Stimulated activated CD8-positive, alpha-beta memory T cell treated with anti-CD3 and anti-CD28 coated beads, Interleukin-7, amount 100 ng/mL, for 4 hours (primary cell): ENCODE data around the gene PCSK5.

ENCODE experiments used
- DNase-seq, 2 donors: peaks; one replicate each; pipeline ENCODE4 v3.0.0-alpha.2; 2020; ENCODE audit warnings: low read depth in 2 of 2

The PCSK5 gene

DNA sequence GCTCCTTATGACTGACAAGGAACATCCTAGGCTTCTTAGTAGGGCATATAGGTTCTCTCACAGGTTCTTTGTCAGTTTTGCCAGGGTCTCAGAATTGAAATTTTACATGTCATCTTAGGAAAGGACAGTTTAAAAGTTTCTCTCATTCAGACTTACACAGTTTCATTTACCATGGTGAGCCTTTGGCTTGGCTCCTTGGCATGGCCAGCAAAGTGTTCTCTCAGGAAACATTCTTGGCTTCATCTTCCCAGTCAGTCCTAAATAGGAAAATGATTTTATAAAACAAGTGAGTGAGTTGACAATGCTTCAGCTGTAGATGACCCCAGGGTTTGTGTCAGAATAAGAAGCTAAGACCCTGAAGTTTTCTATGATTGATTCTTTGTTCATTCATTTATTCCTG, 191.6 kb downstream of the PCSK5 start:
- DNase-seq, result no peak

DNA sequence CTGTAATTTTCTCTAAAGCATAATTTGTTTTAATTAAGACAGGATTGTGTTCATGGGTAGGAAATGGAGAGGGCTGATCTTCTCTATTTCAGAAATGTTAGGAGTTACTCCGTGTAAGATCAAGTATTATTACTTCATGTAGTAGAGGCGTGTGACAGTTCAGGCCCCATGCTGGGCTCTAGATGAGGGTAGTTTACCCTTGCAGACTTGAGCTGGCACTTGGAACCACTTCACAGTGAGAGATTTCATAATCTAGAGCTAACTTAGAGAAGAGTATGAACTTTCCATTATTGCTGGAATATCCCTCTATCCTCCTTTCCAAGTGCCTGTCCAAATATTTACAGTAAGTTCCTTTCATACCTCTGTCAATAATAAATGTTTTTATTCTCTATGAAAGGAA, 195.1 kb downstream of the PCSK5 start:
- DNase-seq, result no peak

DNA sequence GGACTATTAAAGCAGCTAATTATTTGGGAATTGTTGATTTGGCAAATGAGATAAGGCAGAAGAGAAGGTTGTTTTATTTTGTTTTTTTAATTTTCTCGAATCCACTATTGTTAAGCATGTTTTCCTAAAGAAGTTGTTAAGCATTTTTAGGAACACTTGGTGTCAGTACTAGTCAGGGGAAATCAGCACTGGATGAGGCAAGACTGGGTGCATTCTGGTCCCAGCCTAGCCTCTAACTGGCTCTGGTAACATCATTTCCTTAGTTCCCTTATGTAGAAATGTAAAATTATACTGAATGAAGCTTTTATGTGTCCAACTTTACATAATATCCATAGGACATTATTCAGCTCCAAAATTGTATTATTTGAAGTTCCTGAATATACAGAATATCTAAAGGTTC, 196.1 kb downstream of the PCSK5 start:
- DNase-seq, result no peak

DNA sequence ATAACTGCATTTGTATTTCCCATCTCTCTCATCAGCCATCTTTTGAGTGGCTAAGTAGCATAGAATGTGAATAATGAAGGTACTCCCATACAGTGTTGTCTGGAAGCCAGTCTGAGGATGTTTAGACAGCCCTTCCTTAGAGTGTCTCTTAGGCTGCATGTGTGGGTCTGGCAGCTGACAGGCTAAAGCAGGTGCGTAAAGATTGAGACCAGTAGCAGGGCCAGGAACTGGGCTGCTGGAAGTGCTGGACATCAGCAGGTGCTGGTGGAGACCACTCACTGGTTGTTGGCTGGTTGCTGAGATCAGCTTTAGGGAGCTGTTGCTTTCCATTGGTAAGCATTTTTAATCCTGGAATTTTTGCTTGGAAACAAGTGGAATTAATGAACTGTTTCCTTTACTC, 197.5 kb downstream of the PCSK5 start:
- DNase-seq, result no peak

DNA sequence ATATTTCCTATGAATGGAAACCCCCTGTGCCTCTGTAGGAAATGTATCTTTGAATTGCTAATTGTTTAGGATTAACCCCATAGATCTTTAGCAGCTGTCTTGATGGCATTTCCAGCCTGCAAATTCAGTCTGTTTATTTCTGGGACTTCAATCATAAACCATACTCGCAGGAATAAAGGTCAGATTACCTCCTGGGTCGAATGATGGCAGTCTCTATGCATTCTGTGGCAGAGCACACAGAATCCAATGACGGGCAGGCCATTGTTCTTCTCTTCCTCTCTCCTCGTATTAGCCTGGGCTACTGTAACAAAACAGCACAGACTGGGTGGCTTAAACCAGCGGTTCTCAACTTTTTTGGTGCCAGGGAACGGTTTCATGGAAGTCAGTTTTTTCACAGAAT, 199.9 kb downstream of the PCSK5 start:
- no peak for DNase-seq

DNA sequence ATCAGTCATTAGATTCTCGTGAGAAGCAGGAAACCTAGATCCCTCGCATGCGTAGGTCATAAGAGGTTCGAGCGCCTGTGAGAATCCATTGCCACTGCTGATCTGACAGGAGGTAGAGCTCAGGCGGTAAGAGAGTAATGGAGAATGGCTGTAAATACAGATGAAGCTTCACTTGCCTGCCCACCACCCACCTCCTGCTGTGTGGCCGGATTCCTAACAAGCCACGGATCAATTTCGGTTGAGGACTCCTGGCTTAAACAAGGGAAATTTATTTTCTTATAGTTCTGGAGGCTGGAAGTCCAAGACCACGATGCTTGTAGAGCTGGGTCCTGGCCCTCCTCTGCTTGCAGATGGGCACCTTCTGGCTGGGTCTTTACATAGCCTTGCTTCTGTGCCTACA, 200.4 kb downstream of the PCSK5 start:
- DNase-seq, result no peak

DNA sequence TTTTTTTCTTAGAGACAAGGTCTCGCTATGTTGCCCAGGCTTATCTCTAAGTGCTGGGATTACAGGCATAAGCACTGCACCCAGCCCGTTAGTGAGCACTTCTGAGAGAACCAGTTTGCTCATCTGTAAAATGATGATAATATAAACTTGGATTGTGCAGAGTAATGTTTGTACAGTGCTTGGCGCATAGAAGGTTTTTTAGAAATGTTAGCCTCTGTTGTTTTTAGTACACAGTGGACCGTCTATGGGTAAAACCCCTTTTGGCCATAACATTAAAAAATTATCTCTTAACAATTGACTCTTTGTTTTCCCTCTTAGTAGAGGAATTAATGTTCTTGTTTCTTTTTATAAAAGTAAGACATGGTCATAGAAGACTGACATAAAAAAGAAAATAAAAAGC, 202.1 kb downstream of the PCSK5 start:
- DNase-seq, result no peak

DNA sequence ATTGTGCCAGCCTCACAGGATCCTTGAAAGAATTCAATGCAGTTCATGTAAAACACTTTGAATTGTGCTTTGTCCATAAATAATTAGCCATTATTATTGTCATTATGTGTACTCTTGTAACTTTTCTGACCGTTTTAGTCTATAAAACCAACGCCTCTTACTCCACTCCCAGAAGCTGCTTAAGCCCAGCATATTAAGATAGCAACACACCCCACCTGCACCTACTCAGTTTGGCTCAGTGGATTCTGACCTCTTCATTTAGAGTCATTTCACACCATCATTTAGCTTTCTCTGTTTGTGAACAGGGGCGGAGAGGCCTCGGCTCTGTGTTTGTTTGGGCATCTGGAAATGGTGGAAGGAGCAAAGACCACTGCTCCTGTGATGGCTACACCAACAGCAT, 205.1 kb downstream of the PCSK5 start:
- no peak for DNase-seq

DNA sequence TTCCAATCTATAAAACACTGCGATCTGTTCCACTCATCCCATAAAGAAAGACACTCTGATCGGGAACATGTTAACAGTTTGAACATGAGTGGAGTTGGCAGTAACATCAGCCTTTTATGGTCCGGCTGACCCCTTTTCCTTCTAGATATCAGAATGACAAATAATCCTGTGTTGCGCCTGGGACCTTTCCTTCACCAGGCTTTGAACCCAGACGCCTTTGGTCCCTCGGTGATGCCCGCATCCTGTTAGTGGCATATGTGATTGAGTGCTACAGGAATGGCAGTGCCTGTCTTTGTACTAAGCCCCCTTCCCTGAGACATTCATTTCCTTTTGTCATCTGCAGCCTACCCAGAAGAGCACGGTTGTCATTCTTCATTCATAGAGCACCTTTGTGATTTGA, 209.0 kb downstream of the PCSK5 start:
- no peak for DNase-seq

DNA sequence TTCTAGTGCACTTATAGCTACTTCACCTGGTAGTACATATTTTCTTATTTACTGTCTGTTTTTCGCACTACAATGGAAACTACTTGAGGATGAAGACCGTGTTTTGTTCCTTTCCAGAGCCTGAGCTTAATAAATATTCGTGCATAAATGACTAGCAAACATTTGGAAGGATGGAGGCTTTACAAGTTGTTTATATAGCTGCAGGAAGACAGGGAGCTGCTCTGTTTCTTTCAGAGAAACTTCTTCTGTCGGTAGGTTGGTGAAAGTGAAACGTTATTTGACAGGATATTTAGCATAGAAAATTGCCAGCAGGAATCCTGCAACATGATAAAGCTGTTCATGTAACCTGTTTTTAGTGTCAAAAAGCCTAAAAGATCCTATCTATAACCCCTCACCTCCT, 210.6 kb downstream of the PCSK5 start:
- no peak for DNase-seq

DNA sequence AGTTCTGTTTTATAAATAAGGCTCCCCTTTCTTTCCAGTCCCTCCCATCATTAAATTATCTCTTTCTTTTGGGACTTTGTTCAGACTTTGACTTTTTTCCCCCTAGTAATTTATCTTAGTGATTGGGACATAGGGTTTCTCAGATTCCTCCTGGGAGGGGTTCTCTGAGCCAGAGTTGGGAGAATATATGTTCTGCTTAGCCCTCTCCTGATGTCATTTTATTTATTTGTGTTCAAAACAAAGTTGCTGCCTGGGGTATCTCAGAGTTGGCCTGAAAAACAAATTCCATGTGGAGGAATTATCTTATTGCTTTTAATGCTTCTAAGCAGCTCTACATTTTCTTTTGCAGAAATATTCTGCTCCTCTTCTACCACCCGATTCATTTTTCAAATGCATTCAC, 211.0 kb downstream of the PCSK5 start:
- no peak for DNase-seq

DNA sequence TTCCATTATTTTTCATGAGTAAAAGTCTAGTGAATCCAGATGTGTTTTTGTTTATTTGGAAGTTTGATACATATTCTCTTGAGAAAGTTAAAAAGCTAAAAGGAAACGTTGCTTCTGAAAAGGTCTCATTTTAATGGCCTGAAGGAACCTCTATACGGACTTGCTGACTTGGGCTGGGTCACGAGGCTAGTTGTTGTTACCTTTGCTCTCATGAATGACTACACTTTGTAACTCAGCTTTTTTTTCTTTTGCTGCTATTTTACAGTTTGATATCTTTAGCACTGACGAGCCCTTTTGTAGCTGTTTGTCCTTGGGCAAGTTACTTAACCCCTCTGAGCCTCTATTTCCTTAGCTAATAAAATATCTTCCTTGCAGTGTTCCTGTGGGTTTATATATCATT, 211.5 kb downstream of the PCSK5 start:
- no peak for DNase-seq

DNA sequence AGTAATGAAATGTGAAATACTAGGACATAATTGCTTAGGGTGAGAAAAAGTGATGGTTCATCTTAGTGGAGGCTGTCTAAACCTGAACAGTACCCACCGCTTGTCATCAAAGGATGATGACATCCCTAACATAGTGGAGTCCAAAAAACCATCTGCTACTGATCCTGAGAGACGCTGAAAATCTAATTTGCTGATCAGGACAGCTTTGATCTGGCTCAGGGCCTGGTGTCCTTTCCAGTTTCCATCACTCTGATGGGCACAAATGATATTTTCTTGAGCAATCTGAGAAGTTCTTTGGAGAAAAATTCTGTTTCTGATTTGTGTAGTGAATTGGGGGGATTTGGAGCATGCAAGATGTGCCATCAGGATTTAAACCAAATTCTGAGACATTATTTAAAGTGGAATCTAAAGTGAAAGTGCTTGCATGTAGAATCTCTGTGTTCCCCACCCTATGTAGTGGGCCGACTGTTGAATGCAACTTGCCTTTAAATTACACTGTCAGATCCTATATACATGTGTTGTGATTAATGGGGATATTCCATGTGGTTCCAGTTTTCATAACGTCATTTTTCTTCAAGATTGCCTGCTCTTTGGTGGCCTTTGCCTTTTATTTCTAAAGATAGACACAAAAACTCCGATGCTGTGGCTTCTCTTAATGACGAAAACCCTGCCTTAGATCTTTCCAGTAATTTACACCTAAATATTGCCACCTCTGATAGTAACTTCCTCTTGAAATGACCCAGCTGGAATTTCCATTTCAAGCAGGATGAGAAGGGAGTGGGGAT, 213.2 kb downstream of the PCSK5 start:
- no peak for DNase-seq

DNA sequence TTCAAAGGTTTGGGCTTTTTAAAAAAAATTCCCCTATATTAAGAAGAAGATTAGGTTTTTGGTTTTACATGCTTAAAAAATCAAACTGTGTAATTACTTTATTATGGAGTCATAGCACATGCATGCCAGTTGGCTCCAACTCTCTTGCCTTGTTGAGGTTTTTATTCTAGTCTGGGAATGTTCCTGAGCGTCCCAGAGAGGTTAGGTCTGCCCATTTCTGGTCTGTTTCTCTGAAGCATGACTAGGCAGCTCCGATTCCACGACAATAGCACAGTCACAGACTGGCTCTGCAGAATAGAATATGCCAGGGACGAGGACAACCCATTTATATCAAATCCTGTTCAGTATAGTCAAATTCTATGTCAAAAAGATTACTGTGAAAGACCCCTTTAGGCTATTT, 217.0 kb downstream of the PCSK5 start:
- DNase-seq, result no peak

DNA sequence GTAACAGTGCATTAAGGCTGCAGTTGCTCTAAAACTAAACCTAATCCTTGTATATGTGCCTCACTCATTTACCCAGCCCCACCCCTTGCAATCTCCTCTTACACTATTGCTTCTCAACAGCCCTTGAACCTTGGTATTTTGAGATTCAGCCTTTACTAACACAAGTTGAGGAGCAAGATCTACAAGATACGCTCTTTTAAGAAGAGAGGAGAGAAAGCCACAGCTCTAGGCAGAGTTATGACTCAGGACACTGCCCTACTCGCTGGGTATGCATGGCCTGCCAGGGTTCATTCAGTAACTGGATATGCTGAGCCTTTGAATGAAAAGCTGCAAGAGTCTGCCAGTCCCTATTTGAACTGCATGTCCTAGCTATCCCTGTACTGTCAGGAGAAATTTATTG, 219.5 kb downstream of the PCSK5 start:
- DNase-seq, result no peak

DNA sequence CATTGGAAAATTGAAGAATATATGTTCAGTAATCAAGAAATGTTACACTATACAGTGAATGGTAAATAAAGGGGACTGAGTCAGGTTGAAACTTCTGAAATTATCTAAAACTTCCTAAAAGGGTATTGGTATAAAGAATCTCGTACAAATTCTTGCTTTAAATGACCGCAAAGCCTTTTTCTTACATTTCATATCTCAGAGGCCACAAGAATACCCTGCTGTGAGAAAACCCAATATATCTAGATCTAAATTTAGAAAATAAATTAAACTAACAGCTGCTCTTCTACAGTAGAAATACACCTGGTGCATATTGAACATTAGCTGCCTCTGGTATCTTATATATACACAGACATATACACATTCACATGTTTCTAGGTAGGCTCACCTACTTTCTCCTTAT, 221.7 kb downstream of the PCSK5 start:
- no peak for DNase-seq

DNA sequence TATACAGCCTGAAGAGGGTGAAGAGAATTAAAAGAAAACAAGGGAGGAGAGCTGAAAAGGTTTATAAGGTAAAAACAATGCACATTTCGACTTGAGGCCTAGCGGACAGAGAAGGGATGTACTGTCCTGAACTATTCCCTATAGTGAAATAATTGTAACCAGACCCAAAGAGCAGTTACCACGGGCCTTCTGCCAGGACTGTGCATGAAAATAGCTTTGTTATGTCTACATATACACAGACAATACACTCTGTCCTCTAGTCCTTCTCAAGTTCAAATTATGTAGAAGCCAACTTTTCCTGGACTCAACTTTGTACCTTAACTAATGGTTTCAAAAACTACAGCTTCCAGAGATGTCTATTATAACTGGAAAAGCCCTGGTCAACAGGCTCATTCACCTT, 223.7 kb downstream of the PCSK5 start:
- no peak for DNase-seq

DNA sequence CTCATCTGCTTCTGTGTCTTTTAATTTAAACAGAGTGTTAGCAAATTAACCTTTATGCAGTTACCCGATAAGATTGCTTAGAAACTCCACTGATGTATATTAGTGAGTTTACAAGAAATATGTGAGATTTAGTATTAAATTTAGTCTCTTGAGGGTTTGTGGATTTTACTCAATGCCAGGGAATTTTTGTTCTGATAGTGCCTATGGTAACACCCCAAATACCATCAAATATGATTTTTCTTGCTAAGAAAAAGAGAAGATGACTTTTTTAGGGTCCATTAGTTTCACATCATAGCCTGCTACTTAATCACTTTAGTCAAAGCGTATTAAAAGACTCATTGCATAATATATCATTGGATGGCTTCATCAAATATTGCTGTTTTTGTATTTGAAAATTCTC, 224.9 kb downstream of the PCSK5 start:
- no peak for DNase-seq

DNA sequence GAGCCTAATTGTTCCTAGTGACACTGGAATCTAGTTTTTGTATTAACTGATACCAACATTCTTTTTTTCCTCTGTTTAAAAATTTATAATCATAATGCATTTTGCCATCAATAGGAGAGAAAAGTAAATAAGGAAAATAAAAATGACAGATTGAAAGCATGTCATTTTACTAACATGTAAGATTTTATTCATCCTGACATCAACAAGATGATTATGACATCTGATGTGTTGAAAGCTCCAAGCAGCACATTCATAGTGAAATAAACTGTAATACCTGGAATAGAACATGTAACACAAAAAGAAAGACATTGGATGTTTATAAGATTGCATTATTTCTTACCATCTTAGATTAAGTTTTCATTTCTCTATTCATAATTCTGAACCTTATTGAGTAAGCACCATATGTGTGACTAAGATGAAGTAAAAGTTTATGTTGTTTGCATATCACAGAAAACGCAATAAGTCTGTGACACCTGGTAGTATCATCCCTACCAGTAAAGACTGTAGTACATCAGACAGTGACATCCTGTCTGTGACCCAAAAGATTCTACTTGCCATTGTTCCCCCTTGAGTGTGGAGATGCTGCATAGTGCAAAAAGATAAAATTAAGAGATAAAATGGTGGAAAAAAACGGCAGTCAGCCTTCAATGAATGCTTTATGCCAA, 225.6 kb downstream of the PCSK5 start:
- no peak for DNase-seq

DNA sequence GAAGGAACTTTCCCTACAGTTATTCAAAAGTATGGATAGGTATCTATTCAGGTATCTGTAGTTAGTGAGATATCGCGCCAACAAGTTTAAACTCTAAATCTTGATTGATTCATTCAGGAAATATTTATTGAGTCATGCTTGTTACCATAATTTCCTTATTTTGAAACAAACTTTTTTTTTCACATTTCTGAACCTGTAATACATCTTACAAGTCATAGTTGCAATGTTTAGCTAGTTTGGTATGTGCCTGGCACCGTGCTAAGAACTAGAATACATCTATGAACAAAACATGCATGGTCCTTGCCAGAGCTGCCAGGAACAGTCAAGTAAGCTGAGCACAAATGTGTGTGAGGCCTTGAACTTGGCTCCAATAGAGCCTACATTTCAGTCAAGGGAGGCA, 226.4 kb downstream of the PCSK5 start:
- no peak for DNase-seq

DNA sequence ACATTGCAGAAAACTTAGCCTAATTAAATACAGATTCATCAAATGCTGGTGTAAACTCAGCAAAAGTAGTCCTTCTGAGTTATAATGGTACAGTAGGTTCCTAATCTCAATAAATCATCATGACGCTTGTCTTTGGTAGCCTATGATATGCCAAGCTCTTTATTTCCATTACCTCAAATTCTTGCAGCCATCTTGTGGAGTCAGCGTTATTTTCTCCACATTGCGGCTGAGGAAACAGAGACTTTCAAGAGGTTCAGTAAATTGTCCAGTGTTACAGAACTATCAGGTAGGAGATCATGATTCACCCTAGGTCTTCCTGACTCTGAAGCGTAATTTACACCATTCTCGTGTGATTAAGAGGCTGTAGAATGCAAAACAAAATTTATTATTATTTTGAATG, 237.2 kb downstream of the PCSK5 start:
- no peak for DNase-seq

DNA sequence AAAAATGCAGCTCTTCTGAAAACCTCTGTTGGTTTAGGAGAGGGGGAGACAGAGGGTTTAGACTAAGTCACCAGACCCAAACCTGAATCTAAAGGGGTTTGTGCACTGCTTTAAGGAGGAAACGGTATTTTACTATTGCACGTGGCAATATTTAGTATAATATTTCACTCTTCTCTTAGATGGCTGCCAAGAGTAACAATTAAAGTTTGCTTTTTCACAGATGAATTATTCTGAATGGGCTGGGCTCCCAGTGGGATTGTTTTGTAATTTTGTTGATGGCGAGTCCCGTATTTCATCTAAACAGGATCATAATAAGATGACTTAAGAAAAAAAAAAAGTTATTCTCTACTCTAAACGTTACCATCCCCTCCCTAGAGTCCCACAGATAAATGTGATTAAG, 245.4 kb downstream of the PCSK5 start:
- no peak for DNase-seq

DNA sequence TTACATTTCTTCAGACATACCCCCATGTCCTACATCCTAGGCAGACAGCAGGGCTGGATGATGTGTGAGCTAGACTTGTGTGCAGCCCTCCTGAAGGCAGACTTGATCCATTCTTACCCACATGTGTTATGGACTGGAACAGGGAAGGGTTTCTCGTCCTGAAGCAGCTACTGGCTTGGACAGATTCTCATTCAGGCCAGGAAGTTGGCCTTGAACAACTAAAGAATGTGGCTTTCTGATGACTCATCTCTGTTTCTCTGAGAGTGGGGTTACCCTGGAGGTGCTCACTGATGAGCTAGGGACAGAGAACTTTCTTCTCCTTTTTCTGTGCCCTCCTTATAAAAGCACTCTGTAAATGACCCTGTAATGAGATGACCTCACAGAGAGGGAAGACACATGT, 246.5 kb downstream of the PCSK5 start:
- no peak for DNase-seq

DNA sequence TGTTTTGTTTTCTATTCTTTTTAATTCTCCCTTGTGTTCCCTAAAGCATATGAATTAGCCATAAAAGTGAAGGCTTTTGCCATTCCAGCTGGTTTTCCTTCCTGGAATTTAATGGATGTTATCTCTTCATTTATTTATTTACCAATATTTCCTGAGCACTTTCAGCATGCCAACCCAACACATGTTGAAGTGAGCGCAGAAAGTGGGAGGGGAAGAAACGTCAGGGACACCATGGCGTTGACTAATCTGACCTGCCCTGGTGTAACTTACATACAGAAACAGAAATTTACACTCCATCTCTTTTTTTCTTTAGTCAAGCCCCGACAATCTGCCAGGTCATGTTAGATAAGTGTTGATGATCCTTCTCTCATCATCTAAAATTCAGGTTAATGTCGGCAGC, 247.5 kb downstream of the PCSK5 start:
- DNase-seq, result no peak
